Measurements from ENCODE around the gene CCNY. TPM values are rescaled to one million over a fixed set of nuclear protein-coding genes. Genes with fewer than 3 reads are reported as not detected.

Gene CCNY
- total and polyA plus RNA-seq, 2 of the 13 experiments (the other 11 are each of a cell fraction or from before 2014, with no cell fraction given) = 48.2 to 54.7 TPM

DNA sequence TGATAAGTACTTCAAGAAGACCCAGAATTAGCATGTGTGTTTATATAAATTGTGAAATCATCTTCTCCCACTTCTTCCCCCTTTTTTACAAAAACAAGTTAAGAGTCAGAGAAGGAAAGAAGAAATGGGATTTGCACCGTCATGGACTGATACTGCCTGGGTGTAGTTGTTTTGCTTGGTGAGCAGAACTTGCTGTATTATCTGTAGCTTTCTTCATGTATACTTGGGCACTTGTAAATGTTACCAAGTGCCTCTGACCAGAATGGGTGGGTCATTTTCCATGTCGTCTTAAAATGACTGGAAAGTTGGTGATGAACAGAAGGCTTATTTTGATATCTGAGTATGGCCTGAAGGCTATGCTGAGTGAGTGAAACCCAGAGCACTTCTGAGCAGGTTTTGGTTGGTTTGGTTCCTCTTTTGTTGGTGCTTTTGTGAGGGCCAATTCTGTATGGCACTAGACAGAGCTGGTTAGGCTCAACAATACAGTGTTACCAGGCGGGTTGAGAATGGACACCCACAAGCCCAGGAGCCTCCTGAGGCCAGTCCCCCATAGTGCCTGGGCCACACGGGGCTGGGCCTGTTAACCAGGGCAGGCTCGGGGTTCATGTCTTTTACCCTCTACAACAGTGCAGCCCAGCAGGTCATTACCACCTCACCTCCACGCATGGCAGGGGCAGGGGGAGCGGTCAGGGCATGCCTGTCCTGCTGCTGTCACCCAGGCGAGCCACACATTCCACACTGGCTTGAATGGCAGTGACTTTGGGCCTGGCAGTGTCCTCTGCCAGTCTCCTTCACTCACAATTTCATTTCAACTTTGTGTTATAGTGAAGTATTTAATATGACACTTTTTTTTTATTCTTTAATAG, 115.1 kb downstream of the CCNY start:
- no TSS peak for BruUV-seq (replicated peaks)
- H3K27me3 ChIP-seq (ENCODE audit: control insufficient read depth in 1 of 2, insufficient read depth in 2 of 2, low read length in 2 of 2) = no peaks in the 10 kb centered on the region
- H3K27ac ChIP-seq (ENCODE audit: extremely low read length, insufficient read depth, low read length) = no peak overlapping the region
- H3K9ac ChIP-seq (ENCODE audit: insufficient read depth, low read depth, low read length) = peak overlapping the region; percentile 3; the same call in 1 of the 2 replicates
- WGBS (ENCODE audit: low lambda C conversion rate) = 94% methylated on average over 5 of the region's 8 CpGs
- no peak overlapping the region for H2AFZ ChIP-seq (ENCODE audit: low read length)
- H3K9me3 ChIP-seq (ENCODE audit: low read length) = no peaks in the 10 kb centered on the region
- TF ChIP-seq, protein P1, sequence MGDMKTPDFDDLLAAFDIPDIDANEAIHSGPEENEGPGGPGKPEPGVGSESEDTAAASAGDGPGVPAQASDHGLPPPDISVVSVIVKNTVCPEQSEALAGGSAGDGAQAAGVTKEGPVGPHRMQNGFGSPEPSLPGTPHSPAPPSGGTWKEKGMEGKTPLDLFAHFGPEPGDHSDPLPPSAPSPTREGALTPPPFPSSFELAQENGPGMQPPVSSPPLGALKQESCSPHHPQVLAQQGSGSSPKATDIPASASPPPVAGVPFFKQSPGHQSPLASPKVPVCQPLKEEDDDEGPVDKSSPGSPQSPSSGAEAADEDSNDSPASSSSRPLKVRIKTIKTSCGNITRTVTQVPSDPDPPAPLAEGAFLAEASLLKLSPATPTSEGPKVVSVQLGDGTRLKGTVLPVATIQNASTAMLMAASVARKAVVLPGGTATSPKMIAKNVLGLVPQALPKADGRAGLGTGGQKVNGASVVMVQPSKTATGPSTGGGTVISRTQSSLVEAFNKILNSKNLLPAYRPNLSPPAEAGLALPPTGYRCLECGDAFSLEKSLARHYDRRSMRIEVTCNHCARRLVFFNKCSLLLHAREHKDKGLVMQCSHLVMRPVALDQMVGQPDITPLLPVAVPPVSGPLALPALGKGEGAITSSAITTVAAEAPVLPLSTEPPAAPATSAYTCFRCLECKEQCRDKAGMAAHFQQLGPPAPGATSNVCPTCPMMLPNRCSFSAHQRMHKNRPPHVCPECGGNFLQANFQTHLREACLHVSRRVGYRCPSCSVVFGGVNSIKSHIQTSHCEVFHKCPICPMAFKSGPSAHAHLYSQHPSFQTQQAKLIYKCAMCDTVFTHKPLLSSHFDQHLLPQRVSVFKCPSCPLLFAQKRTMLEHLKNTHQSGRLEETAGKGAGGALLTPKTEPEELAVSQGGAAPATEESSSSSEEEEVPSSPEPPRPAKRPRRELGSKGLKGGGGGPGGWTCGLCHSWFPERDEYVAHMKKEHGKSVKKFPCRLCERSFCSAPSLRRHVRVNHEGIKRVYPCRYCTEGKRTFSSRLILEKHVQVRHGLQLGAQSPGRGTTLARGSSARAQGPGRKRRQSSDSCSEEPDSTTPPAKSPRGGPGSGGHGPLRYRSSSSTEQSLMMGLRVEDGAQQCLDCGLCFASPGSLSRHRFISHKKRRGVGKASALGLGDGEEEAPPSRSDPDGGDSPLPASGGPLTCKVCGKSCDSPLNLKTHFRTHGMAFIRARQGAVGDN (CRISPR knock-in tag; IDR thresholded peaks at IDR 0.05) = peak; percentile 24
- no peak for TF ChIP-seq RFXANK (CRISPR knock-in tag; IDR thresholded peaks at IDR 0.05)
- peaks cover 4% of the 10 kb centered on the region; the same call in 1 of the 2 replicates for H4K20me1 ChIP-seq (ENCODE audit: insufficient read depth, low read length)
- in situ Hi-C loops (cut with HindIII; ENCODE audit: extremely low pct_ligation_motif_present, low pct_unique_long_range_greater_than_20kb) = no loop called here
- ATAC-seq (no peak), FAIRE-seq (no peak), DNase-seq (ENCODE audit: low spot score) (no peak)
- ChIA-PET POLR2A (interaction anchor here (1.3 kb wide), 1 partner anchor 29 kb away, joined by 3 read pairs; no protein-coding TSS in a partner anchor), CTCF (ENCODE audit: low intra/inter-chr PET ratio, low total read pairs) (no interaction called here)
- peaks cover 0 to 3% of the 10 kb centered on the region in 2 experiments; a peak in 1 of 5 replicates for H3K36me3 ChIP-seq (replicated peaks in 1 of 2; ENCODE audit: control insufficient read depth in 1 of 2, insufficient read depth in 2 of 2, low read length in 2 of 2)
- no peak overlapping the region for H3K4me3 ChIP-seq (replicated peaks in 1 of 3; ENCODE audit: insufficient read depth in 1 of 3, low read depth in 2 of 3, low read length in 3 of 3)
- intact Hi-C loops (cut with micrococcal nuclease; ENCODE audit: unreplicated experiment) = no loop called here
- H3K4me1 ChIP-seq (ENCODE audit: insufficient read depth, low read length) = peaks cover 88% of the 10 kb centered on the region
- H3K4me2 ChIP-seq (ENCODE audit: low read depth, low read length) = no peak overlapping the region
- H3K79me2 ChIP-seq (ENCODE audit: insufficient read depth, low read length) = peaks cover 82% of the 10 kb centered on the region

Measured in HepG2 (cell line).